ENCODE data around the gene PRRX1.

PRRX1 gene

GRCh38 chr1:170770254-170770653, 106.3 kb downstream of the PRRX1 start:
- DNase-seq, result no peak

- no peak for DNase-seq
Measured at GRCh38 chr1:170776252-170776651, 112.3 kb downstream of the PRRX1 start.

GRCh38 chr1:170776777-170777176, 112.8 kb downstream of the PRRX1 start:
- no peak for DNase-seq
